ENCODE data around the gene NPHP4. TPM values are rescaled to one million over a fixed set of nuclear protein-coding genes. Genes with fewer than 3 reads are reported as not detected.

Gene NPHP4
- total and polyA plus RNA-seq, 2 experiments from 2014 or later, result 6.4 to 12.7 TPM

DNA sequence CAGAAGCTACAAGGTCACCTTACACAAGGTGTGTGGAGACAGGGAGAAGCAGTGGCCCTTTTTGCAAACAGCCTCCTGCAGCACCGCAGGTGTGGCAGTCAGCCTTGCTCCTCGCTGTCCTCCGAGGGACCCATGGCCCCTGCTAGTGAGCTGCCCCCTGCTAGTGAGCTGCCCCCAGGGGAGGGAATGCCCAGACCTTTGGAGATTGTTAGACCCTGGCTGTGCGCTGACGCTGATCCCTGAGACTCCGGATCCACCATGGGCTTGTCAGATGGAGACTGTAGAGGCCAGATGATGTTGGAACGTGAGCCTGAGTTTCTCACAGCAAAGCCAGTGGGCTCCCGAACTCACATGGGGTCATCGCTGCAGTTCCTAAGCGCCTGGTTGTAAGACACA is 172.2 kb downstream of the NPHP4 start:
- Histone ChIP-seq H3K9me3 (ENCODE audit: low read depth) (no peaks in the 10 kb centered on the region), H3K4me3 (no peak overlapping the region), H3K4me1 (ENCODE audit: low read depth) (no peaks in the 10 kb centered on the region), H3K27ac (no peak overlapping the region), H3K27me3 (no peaks in the 10 kb centered on the region), H3K36me3 (no peaks in the 10 kb centered on the region)
- TF ChIP-seq, protein P1, sequence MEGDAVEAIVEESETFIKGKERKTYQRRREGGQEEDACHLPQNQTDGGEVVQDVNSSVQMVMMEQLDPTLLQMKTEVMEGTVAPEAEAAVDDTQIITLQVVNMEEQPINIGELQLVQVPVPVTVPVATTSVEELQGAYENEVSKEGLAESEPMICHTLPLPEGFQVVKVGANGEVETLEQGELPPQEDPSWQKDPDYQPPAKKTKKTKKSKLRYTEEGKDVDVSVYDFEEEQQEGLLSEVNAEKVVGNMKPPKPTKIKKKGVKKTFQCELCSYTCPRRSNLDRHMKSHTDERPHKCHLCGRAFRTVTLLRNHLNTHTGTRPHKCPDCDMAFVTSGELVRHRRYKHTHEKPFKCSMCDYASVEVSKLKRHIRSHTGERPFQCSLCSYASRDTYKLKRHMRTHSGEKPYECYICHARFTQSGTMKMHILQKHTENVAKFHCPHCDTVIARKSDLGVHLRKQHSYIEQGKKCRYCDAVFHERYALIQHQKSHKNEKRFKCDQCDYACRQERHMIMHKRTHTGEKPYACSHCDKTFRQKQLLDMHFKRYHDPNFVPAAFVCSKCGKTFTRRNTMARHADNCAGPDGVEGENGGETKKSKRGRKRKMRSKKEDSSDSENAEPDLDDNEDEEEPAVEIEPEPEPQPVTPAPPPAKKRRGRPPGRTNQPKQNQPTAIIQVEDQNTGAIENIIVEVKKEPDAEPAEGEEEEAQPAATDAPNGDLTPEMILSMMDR (IDR thresholded peaks at IDR 0.05; ENCODE audit: low read depth, low read length), result no peak
- DNase-seq (ENCODE audit: low read depth in 1 of 2, low spot score in 1 of 2), result no peak

DNA sequence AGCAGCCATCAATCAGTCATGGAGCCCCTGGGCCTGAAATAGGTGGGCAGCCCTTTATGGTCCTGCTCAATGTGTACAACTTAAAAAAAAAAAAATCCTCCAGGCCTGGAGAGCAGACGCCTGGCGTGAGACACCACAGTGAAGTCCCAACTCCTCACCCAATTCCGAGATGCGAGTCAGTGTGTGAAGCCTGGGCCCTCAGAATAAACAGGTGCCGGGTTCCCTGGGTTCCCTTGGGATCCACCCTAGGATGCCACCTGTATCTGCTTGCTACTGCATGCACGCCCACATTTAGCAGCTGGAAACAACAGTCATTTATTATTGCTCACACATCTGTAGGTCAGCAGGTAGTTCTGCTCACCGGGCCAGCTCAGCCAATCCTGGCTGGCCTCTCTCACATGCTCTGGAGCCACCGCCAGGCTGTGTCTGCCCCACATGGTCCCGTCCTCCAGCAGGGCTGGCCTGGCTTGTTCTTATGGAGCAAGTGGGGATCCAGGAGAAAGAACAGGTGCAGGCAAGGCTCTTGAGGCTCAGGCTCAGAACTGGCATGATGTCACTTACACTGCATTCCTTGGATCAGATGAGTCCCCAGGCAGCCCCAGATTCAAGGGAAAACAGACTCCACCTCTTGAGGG is 172.7 kb downstream of the NPHP4 start:
- DNase-seq (ENCODE audit: low read depth in 1 of 2, low spot score in 1 of 2), result no peak
- TF ChIP-seq, protein P1 (IDR thresholded peaks at IDR 0.05; ENCODE audit: low read depth, low read length), result no peak

DNA sequence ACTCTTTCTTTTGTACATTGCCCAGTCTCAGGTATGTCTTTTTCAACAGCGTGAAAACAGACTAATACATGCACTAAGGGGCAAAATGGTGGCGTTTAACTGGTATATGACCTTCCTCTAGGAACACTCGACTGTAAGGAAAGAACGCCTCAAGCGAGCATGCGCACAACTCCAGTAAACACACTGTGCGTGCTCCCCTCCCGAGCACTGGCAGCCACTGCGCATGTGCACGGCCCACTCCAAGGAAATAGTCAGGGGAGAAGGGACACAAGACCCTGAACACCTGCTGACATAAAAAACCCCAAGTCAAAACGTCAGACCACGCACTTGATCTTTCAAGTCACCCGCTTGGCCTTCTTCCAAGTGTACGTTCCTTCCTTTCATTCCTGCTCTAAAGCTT is 173.5 kb downstream of the NPHP4 start:
- no peak for DNase-seq (ENCODE audit: low read depth in 1 of 2, low spot score in 1 of 2)
- no peaks in the 10 kb centered on the region for H3K36me3 ChIP-seq
- H3K4me3 ChIP-seq, result no peak overlapping the region
- no peaks in the 10 kb centered on the region for H3K9me3 ChIP-seq (ENCODE audit: low read depth)
- no peaks in the 10 kb centered on the region for H3K27me3 ChIP-seq
- TF ChIP-seq, protein P1 (IDR thresholded peaks at IDR 0.05; ENCODE audit: low read depth, low read length), result no peak
- no peaks in the 10 kb centered on the region for H3K4me1 ChIP-seq (ENCODE audit: low read depth)
- no peak overlapping the region for H3K27ac ChIP-seq

More for the DNA sequence above, 172.7 kb downstream of the NPHP4 start:
- Histone ChIP-seq H3K4me3 (no peak overlapping the region), H3K36me3 (no peaks in the 10 kb centered on the region), H3K27ac (no peak overlapping the region), H3K4me1 (ENCODE audit: low read depth) (no peaks in the 10 kb centered on the region), H3K9me3 (ENCODE audit: low read depth) (no peaks in the 10 kb centered on the region), H3K27me3 (no peaks in the 10 kb centered on the region)

DNA sequence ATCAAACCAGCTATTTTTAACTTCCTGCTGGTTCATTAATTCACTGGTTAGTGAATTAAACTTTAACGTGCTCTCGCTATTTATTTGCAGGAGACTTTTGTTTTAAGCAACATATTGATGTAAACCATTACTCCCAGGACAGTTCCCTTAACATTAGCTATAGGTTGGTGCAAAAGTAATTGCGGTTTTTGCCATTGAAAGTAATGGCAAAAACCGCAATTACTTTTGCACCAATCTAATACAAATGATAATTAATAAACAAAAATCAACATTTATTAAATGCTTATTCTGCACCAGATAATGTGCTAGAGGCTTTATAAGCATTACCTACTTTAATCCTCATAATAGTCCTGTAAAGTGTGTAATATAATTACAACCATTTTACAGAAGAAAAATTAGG is 176.5 kb downstream of the NPHP4 start:
- DNase-seq (ENCODE audit: low read depth in 1 of 2, low spot score in 1 of 2), result no peak
- no peaks in the 10 kb centered on the region for H3K9me3 ChIP-seq (ENCODE audit: low read depth)

GRCh38 chr1:5815211-5815610 is 177.0 kb downstream of the NPHP4 start:
- Histone ChIP-seq H3K36me3 (no peaks in the 10 kb centered on the region), H3K27ac (no peak overlapping the region), H3K27me3 (no peaks in the 10 kb centered on the region), H3K9me3 (ENCODE audit: low read depth) (no peaks in the 10 kb centered on the region), H3K4me1 (ENCODE audit: low read depth) (no peaks in the 10 kb centered on the region), H3K4me3 (no peak overlapping the region)
- TF ChIP-seq, protein P1 (IDR thresholded peaks at IDR 0.05; ENCODE audit: low read depth, low read length), result no peak
- DNase-seq (ENCODE audit: low read depth in 1 of 2, low spot score in 1 of 2), result no peak

More for the DNA sequence above, 176.5 kb downstream of the NPHP4 start:
- H3K4me3 ChIP-seq, result no peak overlapping the region
- no peaks in the 10 kb centered on the region for H3K27me3 ChIP-seq
- TF ChIP-seq, protein P1 (IDR thresholded peaks at IDR 0.05; ENCODE audit: low read depth, low read length), result no peak
- H3K36me3 ChIP-seq, result no peaks in the 10 kb centered on the region
- no peaks in the 10 kb centered on the region for H3K4me1 ChIP-seq (ENCODE audit: low read depth)
- H3K27ac ChIP-seq, result no peak overlapping the region

All from cardiac muscle cell (in vitro differentiated cells and primary cell).